NCI-H1048 (cell line): ENCODE measurements around the gene SMIM22.

ENCODE experiments used
- DNase-seq: peaks from one replicate; lab custom pipeline; 2025; lab: John Stamatoyannopoulos, UW

The SMIM22 gene, protein sequence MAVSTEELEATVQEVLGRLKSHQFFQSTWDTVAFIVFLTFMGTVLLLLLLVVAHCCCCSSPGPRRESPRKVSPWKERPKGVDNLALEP

DNA sequence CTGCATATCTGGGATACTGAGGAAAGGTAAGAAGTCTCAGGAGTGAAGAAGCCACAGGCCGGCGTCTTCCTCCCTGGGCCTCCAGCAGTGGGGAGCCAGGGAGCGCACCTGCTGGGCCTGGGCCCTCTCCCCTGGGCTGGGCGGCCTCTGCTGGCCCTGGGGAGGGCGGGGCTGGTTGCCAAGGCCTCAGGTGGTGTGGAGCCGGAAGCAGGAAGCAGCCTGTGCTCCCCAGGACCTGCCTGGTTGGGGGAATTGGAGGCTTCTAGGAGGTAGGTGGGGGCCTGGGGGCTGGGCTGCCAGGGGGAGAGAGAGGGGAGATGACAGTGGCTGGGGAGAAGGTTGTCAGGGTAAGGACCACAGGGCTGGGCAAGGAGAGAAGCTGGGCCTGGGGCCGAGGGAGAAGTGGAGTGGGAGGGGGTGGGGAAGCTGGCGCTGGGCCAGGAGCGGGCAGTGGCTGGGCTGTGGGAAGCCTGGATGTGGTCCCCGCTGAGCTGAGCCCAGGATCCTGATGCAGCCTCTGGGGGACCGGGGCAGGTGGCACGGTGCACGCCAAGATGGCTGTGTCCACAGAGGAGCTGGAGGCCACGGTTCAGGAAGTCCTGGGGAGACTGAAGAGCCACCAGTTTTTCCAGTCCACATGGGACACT lies at the start of gene SMIM22:
SMIM22 (plus strand) TSS at position 189 of the 647 bp plus-strand sequence; CDS start at position 555, 366 bp downstream.
- DNase-seq, result no peak

- no peak for DNase-seq
Measured at GRCh38 chr16:4746215-4746614, 49.0 kb upstream of the SMIM22 start.

DNA sequence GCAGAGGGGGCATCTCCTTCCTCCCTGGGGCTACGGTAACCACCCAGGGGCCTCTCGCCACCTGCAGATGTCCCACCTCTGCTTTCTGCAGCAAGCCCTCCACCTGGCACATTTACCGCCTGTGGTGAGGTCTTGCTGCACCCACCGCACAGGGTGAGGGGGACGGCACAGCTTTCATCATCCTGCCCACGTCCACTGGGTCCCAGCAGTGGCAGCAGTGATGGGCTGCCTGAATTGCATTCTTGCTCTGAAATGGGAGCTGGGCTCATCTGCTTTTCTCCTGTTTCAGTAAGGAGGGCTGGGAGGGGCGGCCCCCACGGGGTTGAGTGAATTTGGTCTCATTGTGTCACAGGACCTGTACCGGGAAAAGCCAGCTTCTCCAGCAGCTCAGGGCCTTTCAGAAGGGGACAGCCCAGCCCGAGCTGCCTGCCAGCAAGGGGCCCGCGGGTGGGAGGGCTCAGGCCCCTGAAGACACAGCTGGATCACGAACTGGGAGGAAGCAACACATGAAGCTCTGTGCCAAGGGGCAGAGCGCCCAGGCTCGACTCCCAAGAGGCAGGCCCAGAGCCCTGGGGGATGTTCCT lies 48.1 kb upstream of the SMIM22 start:
- no peak for DNase-seq

- no peak for DNase-seq
Measured at GRCh38 chr16:4747906-4748681, 47.1 kb upstream of the SMIM22 start.

GRCh38 chr16:4748682-4749411 lies 46.3 kb upstream of the SMIM22 start:
- DNase-seq, result no peak

DNA sequence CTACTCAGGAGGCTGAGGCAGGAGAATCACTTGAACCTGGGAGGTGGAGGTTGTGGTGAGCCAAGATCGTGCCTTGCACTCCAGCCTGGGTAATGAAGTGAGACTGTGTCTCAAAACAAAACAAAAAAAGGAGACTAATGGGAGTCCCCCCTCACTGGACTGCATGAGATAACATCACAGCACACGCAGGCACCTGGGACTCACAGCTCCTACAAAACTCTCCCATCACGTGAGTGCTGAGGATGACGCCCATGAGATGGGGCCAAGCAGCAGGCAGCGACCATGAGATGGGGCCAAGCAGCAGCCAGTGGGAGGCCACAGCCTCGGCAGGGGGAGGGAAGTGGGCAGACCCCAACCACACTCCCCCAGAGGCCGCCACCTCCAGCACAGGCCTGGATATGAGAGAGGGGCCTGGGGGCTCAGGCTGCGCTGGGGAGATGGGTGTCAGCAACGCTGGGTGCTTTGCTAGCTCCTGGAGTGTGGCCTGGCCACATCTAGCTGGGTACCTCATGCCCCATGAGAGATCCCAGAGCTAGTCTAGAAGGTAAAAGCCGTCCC lies 45.4 kb upstream of the SMIM22 start:
- DNase-seq, result no peak

DNA sequence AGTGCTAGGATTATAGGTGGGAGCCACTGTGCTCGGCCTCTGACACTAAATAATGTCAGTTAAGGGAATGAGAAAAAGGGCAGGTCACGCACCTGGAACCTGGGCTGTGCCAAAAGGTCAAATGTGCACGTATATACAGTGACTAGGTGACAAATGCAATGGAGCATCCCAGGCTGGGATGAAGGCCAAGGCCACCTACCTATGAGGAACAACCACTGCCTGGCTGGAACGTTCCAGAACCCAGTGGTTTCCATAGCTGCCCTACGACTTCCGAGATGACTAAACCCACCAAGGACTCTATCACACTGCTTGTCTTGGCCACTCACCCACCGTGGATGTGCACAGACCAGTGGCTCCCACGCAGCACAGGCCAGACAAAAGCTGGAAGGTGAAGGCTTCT lies 44.3 kb upstream of the SMIM22 start:
- no peak for DNase-seq

- no peak for DNase-seq
Measured at GRCh38 chr16:4752351-4753100, 42.6 kb upstream of the SMIM22 start.

DNA sequence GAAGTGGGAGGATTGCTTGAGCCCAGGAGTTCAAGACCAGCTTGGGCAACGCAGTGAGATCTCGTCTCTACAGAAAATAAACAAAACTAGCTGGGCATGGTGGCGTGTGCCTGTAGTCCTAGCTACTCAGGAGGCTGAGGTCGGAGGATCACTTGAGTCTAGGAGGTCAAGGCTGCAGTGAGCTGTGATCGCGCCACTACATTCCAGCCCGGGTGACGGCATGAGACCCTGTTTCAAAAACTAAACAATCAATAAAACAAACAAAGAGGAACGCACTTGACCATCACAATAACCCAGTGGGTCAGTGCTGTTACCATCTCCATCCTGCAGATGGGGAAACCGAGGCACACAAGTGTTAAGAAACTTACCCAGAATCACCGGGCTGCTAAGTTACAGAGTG lies 41.9 kb upstream of the SMIM22 start:
- no peak for DNase-seq

GRCh38 chr16:4754865-4755264 lies 40.3 kb upstream of the SMIM22 start:
- DNase-seq, result no peak

DNA sequence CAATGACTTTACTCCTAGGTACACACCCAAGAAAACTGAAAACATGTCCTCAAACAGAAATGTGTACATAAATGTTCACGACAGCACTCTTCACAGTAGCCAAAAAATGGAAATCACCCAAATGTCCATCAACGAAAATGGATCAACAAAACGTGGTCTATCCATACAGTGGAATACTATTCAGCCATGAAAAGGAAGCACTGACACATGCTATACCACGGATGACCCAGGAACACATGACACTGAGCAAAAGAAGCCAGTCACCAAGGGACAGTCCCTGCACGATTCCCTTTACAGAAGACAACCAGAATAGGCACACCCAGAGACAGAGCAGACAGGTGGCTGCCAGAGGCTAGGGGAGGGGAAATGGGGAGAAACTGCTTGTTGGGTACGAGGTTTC lies 39.5 kb upstream of the SMIM22 start:
- no peak for DNase-seq

GRCh38 chr16:4760221-4760910 lies 34.8 kb upstream of the SMIM22 start:
- no peak for DNase-seq

GRCh38 chr16:4762205-4762604 lies 33.0 kb upstream of the SMIM22 start:
- DNase-seq, result no peak

GRCh38 chr16:4763791-4764190 lies 31.4 kb upstream of the SMIM22 start:
- DNase-seq, result no peak

DNA sequence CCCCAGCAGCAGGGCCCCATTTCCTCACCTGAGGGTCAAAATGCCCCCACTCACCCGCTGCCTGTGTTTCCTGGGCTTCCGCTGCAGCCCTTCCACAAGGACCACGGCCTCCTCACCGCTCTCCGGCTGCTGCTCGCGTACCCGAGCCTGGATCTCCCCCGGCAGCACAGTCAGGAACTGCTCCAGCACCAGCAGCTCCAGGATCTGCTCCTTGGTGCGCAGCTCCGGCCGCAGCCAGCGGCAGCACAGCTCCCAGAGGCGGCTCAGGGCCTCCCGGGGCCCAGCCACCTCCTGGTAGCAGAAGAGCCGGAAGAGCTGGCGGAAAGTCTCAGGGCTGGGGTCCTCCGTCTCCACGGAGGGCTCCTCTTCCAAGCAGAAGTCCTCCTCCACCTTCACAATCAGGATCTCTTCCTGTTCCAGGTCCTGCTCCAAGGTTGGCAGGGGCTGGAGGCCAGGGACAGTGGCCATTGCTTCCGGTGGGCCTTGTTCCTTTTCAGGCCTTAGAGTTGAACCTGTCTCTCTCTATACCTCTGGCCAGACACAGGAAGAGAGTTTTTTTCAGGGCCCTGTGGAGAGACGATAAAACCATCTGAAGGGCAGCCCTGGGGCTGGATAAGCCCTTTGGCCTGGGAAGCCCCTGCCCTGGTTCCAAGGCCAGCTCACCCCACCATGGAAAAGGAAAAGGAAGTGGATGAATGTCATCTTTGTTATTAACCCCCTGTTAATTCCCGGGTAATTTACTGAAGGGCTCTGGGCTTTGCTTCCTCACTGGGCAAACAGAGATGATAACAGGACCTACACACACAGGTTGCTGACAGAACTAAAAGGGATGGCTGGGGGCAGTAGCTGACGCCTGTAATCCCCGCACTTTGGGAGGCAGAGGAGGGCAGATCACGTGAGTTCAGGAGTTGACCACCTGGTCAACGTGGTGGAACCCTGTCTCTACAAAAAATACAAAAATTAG lies 29.4 kb upstream of the SMIM22 start:
- no peak for DNase-seq

- peak; percentile 65 for DNase-seq
Measured at GRCh38 chr16:4766875-4767628, 28.1 kb upstream of the SMIM22 start, which contains the start of gene ZNF500. Gene ZNF500, minus strand, starts transcription at chr16:4767162. Its CDS starts 1,184 bp downstream, at chr16:4765978.

DNA sequence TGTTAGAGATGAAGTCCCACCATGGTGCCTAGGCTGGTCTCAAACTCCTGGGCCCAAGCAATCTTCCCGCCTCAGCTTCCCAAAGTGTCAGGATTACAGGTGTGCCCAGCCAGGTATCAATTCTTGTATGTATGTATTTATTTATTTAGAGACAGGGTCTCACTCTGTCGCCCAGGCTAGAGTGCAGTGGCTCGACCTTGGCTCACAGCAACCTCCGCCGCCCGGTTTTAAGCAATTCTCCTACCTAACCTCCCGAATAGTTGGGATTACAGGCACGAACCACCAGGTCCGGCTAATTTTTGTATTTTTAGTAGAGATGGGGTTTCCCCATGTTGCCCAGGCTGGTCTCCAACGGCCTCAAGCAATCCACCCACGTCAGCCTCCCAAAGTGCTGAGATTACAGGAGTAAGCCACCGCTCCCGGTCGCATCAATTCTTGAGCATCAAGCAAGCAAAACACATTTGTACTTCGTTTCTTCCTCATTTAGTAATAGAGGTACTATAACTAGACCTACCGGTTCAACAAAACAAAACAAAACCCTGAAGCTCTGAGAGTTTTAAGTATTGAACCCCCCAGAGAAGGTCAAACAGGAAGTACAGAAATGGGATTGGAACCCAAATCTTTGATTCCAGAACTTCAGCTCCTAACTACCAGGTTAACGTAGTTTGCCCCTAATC lies 27.2 kb upstream of the SMIM22 start:
- DNase-seq, result no peak
